Umbilical cord (tissue), 2 donors: Measurements from ENCODE around the gene AQP3. TPM values are rescaled to one million over a fixed set of nuclear protein-coding genes. Genes with fewer than 3 reads are reported as not detected.
"Not testable (repeated sequence)": the region's sequence is repeated elsewhere in the genome, so short reads cannot be mapped to it uniquely, and the experiment has no call there.

Experiments
- DNase-seq: peaks from one replicate; pipeline ENCODE4 v3.0.0-alpha.2; 2015; ENCODE audit warnings: low spot score
- total RNA-seq: library from RNA; depleted of rRNA; stranded (reverse); fragments of >200 nt; gene quantifications from one replicate; pipeline ENCODE4 v1.2.3, GENCODE V29; 2014; ENCODE audit warnings: low replicate concordance; ENCODE audit not compliant: insufficient read depth

The AQP3 gene
- total RNA-seq = 14.2 TPM

DNA sequence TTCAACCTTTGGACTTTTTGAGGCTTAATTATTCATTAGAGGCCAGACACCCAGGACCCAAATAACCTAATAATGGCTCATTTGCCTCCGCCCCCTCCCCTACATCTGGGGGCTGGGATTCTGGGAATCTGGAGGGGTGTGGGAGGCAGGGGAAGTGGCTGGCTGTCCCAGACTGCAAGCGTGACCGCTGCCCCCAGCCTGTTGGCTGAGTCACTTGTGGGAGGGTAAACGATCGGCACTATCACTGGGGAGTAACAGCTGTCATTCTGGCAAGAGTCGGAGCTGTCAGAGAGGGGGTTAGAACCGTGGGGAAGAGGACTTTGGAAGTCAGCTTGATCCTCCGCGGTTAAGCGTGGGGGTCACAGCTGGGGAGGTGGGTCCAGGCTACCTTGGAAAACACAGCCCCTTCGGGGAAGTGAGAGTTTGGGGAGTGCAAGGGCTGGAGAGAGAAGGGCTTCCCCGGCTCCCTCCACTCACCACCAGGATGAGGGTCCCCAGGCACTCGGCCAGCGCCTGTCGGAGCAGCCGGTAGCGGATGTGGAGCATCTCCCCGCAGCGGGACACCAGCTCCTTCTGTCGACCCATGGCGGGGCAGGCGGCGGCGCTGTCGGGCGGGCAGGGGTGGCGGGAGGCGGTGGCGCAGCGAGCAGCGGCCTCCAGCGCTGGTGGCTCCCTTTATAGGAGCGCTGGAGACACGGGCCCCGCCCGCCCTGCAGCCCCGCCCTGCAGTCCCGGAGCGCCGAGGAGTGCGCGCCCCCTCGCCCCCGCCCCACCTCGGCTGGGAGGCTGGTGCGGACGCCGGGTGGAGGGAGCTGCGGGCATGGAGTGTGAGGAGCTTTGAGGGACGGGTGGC, at the start of gene AQP3:
TSS of gene AQP3 (minus strand) at position 648 of the 853 bp plus-strand sequence. CDS start at position 585, 63 bp downstream.
- peak; percentile 46 for DNase-seq

DNA sequence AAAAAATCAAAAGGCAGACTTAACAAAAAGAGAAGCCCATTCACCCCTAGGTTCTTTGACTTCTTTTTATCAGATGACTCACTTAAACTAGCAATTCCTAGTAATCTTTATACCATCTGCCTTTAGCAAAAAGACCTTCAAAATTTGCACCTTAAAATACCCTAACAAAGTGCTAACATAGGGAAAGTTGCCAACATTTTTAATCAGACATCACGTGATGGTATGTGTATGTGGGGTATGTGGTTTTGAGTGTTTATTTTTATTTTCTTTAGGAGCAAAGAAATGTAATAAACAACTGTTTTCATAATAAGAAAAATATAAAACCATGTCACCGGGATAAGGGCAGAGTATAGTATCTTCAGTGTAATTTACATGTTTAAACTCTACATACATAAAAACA, 46.4 kb upstream of the AQP3 start:
- DNase-seq = not testable (repeated sequence)

DNA sequence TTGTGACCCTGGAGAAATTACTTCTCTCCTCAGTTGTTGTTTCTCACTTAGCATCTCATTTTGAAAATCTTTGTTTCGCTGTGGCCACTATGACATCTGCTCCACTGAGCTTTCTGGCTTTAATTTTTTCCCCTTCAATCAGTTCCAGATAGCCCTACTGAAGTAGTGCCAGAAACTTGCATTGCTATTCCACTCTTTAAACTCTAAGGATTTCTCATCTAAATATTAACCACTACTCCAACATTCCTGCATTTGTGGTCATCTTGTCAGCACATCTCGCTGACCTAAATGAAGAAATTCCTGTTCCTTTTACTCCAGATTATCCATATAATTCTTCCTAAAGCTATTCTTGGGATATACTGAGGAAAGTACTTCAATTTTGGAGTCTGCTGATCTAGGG, 41.7 kb upstream of the AQP3 start:
- peak; percentile 56 for DNase-seq

DNA sequence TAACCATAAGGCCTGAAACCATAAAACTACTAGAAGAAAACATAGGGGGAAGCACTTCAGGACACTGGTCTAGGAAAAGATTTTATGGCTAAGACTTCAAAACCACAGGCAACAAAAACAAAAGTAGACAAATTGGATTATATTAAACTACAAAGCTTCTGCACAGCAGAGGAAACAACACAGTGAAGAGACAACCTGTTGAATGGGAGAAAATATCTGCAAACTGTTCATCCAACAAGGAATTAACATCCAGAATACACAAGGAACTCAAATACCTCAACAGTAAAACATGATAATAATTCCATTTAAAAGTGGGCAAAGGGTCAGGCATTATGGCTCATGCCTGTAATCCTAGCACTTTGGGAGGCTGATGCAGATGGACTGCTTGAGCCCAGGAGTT, 37.9 kb upstream of the AQP3 start:
- not testable (repeated sequence) for DNase-seq

DNA sequence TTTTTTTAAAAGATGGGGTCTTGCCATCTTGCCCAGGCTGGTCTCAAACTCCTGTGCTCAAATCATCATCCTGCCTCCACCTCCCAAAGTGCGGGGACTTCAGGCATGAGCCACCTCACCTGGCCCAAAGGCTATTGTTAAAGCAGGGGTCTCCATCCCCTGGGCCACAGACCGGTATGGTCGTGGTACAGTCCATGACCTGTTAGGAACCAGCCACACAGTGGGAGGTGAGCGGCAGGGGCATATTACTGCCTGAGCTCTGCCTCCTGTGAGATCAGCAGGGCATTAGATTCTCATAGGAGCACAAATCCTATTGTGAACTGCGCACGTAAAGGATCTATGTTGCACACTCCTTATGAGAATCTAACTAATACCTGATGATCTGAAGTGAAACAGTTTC, 33.6 kb upstream of the AQP3 start:
- DNase-seq = no peak

DNA sequence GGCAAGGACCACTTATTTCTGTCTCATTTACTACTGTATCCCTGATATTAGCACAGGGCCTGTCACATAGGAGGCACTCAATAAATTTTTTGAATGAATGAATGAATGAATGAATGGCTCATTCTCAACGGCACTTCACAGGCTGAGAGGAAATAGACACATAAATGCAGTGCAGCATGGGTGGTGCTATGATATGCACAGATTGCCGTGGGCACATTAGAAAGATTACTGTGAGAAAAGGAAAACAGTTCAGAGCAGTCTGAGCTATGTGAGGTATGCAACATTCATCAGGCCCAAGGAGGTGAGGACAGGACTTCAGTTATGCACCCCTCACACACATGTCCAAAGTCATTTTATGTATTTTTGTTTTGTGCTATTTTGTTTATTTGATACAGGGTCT, 32.7 kb upstream of the AQP3 start:
- DNase-seq = peak; percentile 20

DNA sequence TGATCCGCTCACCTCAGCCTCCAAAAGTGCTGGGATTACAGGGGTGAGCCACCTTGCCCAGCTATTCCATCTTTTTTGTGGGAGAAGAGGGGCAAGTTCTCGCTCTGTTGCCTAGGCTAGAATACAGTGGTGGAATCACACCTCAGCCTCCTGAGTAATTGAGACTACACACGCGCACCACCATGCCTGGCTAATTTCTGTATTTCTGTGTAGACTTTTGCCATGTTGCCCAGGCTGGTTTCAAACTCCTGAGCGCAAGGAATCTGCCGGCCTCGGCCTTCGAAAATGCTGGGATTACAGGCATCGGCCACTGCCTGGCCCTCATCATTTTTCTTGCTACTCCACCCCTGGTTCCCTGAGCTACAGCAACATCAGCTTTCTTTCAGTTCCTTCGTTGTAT, 29.1 kb upstream of the AQP3 start:
- no peak for DNase-seq

DNA sequence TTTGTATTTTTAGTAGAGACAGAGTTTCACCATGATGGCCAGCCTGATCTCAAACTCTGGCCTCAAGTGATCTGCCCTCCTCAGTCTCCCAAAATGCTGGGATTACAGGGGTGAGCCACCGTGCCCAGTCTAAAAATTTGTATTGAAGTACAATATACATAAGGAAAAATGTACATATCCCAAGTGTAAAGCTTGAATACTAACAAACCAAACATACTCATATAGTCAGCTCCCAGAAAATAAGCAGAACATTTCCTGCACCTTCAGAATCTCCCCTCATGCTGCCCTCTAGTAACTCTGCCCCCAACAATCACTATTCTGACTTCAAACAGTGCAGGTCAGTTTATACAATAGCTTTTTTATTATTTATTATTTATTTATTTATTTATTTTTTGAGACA, 28.0 kb upstream of the AQP3 start:
- no peak for DNase-seq

DNA sequence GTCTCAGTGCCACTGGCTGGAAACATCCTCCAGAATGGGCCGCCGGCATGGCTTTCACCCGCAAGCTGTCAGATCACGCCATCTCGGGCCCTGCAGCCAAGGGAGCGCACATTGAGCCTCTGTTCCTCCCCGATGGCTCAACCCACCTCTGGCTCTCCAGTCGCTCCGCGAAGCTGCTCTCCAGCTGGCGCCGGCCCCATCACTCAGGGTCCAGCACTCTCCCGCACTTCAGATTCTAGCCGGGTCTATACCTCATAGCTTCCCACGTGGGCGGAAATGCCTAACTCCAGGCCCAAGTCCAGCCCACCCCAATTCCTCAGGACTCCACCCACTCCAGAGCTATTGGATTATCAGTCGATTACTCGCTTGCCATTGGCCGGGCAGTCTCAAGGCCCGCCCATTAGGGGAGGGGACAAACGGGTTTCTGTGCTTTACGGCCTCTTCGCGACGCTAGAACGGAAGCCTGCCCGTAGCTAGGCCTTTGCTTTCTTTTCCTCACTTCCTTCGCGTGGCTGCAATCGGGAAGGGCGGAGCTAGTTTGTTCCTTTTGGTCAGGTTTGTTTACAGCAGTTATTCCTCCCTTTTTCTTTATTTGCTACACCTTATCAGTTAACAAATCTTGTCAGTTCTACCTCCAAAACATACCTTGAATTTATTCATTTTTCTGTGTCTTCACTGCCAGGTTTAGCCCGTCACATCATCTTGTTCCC, 26.4 kb upstream of the AQP3 start, which contains the start of gene NOL6:
TSS of gene NOL6 (minus strand) at position 282 of the 710 bp plus-strand sequence. CDS start at position 200, 82 bp downstream.
- DNase-seq = peak; percentile 100

DNA sequence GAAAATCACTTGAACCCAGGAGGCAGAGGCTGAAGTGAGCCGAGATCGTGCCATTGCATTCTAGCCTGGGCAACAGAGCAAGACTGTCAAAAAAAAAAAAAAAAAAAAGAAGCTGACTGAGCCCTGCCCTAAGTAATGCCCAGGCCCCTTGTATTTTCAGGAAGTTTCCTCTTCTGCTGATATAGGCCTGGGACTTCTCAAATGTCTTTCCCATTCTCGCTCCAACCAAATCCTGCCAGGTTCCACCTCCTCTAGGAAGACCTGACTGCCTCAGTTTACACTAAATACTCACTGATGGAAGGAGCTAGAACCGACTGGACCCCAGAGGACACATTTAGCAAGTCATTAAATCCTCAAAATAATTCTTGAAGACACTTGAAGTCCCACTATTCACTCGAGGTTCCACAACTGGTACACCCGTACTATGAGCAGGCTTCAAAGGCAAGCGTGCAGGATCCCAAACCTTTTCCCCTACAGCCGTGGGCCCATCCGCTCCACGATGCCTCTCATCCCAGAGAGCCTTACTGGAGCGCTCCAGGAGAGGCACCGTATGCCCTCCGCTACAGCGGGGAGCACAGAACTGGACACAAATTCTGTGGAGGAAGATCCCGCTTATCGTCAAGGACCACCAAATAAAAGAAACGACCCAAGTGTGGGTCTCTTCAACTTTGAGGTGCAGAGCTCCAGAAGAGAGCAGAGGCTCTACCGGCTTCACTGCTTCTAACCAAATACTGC, 25.7 kb upstream of the AQP3 start:
- DNase-seq = no peak

DNA sequence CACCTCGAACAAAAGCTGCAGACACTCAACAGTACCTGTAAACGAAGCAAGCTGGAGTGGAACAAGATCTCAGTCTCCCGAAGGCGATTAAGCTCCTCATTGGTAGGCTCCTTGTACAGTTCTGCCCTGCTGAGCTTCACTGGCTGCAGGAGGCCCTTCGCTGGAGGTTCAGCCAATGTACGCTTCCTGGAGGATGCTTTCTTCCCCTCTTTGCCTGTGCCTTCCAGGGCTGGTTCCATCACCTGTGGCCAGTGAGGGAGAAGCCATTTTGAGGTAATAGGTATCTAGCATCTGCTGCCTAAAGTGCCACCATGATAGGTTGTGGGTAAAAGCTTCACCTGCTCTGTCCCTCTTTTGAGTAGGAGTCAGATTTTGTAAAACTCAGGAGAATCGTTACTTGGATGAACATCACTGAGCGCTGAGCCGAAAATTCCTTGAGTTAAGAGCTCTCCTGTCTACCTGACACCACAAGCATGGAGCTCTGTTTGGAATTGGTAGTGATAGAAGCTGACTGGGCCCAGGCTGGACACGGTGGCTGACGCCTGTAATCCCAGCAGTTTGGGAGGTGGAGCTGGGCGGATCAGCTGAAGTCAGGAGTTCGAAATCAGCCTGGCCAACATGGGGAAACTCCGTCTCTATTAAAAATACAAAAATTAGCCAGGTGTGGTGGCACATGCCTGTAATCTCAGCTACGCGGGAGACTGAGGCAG, 24.9 kb upstream of the AQP3 start:
- no peak for DNase-seq

DNA sequence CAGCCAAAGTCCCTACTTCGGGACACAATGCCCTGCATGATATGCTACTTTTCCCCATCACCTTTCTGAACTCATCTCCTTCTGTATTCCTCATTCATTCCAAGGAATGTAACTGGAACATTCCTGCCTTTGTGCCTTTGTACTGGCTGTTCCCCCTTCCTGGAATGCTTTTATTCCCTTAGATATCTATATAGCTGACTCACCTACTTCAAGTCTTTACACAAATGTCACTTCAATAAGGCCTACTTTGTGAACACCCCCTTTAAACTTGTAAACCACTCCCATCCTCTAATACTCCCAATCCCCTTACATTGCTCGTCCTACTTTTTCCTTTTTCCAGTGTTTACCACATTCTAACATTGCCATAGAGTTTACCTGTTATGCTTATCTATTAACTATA, 24.0 kb upstream of the AQP3 start:
- no peak for DNase-seq

DNA sequence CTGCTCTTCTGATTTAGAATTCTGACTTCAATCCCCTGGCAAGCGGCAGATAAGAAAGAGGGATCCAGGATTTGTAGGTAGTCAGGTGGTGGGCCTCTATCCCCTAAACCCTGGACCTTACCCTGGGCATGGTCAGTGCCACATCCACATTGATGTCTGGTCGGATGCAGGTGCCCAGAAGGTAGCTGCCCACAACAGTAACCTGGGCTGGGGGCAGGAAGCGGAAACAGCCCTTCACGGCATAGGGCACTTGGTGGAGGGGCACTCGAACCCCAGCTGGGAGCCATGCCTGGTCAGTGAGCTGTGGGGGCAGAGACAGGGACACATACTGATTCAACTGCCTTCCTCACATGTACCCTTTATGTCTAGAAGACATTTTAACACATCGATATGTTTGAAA, 22.5 kb upstream of the AQP3 start:
- DNase-seq = no peak

DNA sequence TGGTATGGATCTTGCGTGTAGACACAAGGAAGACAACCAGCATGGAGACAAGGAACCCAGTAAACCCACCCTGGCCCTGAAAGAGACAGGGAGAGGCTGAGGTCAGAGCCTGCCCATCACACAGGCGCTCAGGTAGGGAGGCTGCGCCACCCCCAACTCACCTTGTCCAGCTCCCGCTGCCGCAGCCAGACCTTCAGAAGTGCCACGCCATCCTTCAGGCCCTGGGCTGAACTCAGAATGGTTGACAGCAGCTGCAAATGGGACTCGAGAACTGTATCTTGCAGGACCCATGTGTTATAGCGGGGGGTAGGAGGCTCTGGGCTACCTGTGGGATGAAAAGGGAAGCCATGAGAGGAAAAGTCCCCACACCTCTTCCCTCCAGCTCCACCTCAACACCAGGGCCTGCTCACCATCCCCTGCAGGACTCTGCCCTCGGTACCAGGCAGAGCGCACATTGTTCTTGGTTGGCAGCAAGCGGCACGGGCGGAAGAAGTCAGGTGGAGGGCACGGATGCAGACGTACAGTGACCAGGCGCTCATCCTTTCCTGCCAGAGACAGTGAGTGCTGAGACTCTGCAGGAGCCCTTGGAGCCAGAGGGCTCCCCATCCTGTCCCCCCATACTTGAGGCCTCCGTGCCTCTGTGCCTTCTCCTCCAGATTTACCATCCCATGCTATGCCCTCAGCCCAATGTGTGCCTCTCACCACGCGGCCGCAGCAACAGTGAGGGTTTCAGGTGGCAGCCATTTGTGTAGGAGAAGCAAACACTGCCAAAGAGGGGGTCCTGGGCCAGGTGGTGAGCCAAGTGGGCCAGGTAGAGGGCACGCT, 21.6 kb upstream of the AQP3 start:
- DNase-seq = no peak

DNA sequence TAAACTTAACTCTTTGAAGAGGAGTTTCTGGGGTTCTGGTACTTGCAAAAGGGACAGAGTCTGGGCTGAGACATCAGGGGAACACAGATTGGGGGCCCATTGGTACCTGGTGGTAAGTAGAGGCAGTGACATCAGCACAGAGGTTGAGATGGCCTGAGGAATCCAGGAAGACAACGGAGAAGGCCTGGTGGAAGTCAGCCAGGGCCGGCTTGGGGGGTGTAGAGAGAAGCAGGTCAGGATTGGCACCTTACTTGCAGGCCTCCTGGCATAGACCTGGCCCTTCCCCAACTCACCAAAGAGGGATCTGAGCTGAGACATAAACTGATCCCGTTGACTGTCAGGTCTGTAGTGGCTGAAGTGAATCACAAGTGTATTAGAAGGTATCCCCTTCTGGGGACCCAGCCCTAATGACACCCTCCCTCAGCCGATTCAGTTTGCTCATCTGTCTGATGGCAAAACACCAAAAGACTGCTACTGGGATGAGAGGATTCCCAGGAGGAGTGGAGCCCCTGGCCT, 20.9 kb upstream of the AQP3 start:
- DNase-seq = no peak

DNA sequence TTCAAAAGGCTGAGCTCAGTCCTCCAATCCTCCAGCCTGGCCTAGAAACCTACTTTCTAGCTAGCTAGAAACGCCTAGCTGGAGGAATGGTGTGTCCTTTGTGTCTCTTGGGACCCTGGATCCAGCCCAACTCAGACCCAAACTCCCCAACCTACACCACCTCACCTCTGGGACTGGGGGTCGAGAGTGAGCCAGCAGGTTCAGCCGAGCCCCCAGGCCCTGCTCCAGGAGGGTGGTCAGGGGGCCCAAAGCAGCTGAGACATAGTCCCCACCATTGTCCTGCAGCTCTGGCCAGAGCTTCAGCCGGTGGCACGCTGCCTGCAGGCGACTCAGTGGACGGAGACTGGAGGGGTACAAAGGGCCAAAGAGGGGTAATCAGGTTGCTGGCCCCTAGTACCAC, 20.1 kb upstream of the AQP3 start:
- no peak for DNase-seq

DNA sequence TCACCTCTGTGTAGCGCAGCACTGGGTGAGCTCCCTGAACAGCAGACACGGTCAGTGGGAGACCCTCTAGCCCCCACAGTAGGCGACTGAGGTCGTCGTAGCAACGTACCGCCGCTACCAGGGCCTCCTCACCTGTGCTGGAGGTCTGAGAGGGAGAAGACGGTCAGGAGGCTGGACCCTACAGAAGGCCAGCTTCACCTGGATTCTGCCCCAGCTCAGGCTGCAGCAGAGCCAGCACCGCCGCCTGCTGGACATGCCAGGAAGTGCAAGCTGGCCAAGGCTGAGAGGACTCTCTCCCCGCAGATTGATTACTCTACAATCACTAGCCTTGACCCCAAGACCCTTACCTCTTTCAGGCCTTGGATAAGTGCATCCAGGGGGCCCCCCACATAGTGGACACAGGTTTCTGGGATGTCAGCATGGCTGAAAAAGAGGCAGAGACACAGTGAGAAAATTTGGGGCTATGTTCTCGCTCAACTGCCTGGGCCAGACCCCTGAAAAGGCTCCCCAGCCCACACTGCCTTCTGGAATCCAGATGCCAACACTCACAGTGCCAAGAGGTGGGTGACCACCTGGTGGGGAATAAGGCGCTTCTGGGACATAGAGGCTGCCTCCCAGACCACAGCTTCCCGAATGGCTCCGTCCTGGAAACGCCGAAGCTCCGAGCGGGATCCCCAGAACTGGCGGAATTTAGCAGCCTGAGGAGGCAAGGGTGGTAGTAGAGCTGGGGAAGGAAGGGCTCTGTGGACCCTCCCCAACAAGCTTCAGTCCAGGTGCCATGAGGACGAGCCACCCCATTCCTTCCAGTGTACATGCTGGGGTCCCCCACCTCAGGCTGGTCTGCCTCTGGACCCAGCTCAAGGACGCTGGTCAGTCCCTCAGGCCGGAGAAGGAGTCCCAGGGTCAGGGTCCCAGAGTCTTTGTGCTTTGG, 19.4 kb upstream of the AQP3 start:
- DNase-seq = no peak

DNA sequence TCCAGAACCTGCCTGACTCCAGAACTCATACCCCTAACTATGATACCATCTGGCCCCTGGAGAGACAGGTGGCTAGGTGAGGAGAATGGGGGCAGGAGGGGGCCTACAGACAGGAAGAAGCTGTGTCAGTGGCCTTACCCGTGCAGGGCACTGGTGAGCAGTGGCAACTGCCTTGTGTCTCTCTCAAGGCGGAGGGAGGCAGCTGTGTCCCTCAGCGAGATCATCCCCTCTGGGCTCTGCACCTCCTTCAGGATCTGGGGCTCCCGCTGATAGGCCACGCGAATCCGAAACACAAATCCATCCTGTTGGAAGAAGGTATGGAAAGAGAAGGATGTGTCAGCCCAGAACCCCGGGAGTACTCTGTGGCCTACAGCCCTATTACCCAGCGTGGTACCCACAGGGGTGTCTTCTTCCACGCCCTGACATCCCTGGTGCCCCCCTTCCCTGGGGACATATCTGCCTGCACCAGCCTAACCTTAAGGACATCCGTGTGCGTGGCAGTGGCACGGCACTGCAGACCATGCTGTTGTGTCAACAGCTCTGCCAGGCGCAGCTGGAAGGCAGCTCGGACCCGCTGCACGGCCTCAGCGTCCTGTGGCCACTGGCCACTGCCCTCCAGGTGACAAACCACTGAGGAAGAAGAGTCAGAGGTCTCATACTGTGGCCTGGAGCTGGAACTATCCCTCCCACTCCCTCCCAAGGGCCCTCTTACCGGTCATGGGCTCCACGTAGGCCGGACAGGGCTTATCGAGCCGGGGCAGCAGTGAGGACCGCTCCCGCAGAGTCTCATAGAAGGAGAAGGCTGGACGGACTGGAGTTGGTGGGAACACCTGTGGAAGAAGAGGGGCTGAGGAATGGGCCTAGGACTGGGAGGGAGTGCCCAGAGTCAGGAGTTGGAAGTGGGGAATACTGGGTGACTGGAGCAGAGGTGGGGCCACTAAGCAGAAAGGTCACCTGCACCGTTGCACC, 18.5 kb upstream of the AQP3 start:
- DNase-seq = no peak
